Tibial nerve (tissue), 4 donors: ENCODE measurements around the gene B3GALT4. TPM values are rescaled to one million over a fixed set of nuclear protein-coding genes. Genes with fewer than 3 reads are reported as not detected.

Experiments
- DNase-seq, 2 donors: peaks; one replicate each; pipeline ENCODE4 v3.0.0-alpha.2; 2019; ENCODE audit warnings: low spot score in 2 of 2
- H3K27ac ChIP-seq, 4 donors: fragments of 200-600 bp; sonication (generic) in 3 of 4; one replicate each; pipeline ENCODE4 v1.5.1; 2017 to 2019; ENCODE audit warnings: mild to moderate bottlenecking in 1 of 4
- H3K27me3 ChIP-seq, 2 donors: fragments of 200-600 bp; sonication (generic) in 1 of 2; one replicate each; pipeline versions ENCODE4 v1.5.1 to v1.6.0; 2017 to 2019
- H3K36me3 ChIP-seq, 3 donors: fragments of 200-600 bp; sonication (generic); one replicate each; pipeline ENCODE4 v1.5.1; 2018 to 2019
- H3K4me1 ChIP-seq, 4 donors: fragments of 200-600 bp; sonication (generic) in 3 of 4; one replicate each; pipeline ENCODE4 v1.5.1; 2017 to 2019
- H3K4me3 ChIP-seq, 4 donors: fragments of 200-600 bp; sonication (generic) in 3 of 4; one replicate each; pipeline ENCODE4 v1.5.1; 2017 to 2019; ENCODE audit warnings: mild to moderate bottlenecking in 1 of 4, moderate library complexity in 1 of 4
- H3K9me3 ChIP-seq, 4 donors: fragments of 200-600 bp; sonication (generic) in 3 of 4; one replicate each; pipeline ENCODE4 v1.5.1; 2017 to 2019
- CTCF ChIP-seq, 5 experiments: fragments of 200-600 bp in 3 of 5; fragments of 450-650 bp in 2 of 5; sonication (generic) in 3 of 5; IDR thresholded peaks; one replicate each; pipeline ENCODE4 v1.5.1; 2016 to 2019; ENCODE audit warnings: antibody characterized with exemption in 5 of 5, mild to moderate bottlenecking in 3 of 5, moderate library complexity in 2 of 5
- EP300 ChIP-seq, 2 donors: sonication (generic); formaldehyde crosslinking; IDR thresholded peaks; one replicate each; pipeline ENCODE4 v1.6.1; 2017; ENCODE audit warnings: antibody characterized with exemption in 2 of 2, mild to moderate bottlenecking in 1 of 2
- POLR2A ChIP-seq, 2 donors: fragments of 450-650 bp; IDR thresholded peaks; one replicate each; pipeline ENCODE4 v1.6.1; 2017; ENCODE audit warnings: antibody characterized with exemption in 2 of 2, mild to moderate bottlenecking in 2 of 2, moderate library complexity in 2 of 2
- WGBS, 2 donors: methylation state at CpG; one replicate each; pipeline ENCODE4 v1.1.5; 2018; 5-methylcytosine and 5-hydroxymethylcytosine counted together
- total RNA-seq, 4 donors: library from RNA; depleted of rRNA; stranded (reverse); fragments of >200 nt; gene quantifications; one replicate each; pipeline ENCODE4 v1.1.0, GENCODE V29; 2016

B3GALT4 gene
- total RNA-seq, 4 donors from 2014 or later, result 7.5 to 30.4 (median 17.7) TPM

- WGBS, 2 donors, result 0 to 3% methylated on average over 9 to 11 of the region's 27 CpGs
- Histone ChIP-seq H3K4me1 (peaks cover 0 to 76% (median 46%) of the 10 kb centered on the region in 4 donors), H3K36me3 (peaks cover 0 to 37% (median 17%) of the 10 kb centered on the region in 3 donors), H3K9me3 (no peaks in the 10 kb centered on the region), H3K27me3 (no peaks in the 10 kb centered on the region), H3K27ac (peak overlapping the region; percentile 83 to 95 (median 90)), H3K4me3 (peak overlapping the region; percentile 36 to 63 (median 52))
- no peak for DNase-seq
- no peak for TF ChIP-seq POLR2A (IDR thresholded peaks at IDR 0.05)
- no peak for TF ChIP-seq EP300 (IDR thresholded peaks at IDR 0.05)
- no peak for TF ChIP-seq CTCF (IDR thresholded peaks at IDR 0.05)
Measured at GRCh38 chr6:33317419-33317668, 40.4 kb downstream of the B3GALT4 start.

DNA sequence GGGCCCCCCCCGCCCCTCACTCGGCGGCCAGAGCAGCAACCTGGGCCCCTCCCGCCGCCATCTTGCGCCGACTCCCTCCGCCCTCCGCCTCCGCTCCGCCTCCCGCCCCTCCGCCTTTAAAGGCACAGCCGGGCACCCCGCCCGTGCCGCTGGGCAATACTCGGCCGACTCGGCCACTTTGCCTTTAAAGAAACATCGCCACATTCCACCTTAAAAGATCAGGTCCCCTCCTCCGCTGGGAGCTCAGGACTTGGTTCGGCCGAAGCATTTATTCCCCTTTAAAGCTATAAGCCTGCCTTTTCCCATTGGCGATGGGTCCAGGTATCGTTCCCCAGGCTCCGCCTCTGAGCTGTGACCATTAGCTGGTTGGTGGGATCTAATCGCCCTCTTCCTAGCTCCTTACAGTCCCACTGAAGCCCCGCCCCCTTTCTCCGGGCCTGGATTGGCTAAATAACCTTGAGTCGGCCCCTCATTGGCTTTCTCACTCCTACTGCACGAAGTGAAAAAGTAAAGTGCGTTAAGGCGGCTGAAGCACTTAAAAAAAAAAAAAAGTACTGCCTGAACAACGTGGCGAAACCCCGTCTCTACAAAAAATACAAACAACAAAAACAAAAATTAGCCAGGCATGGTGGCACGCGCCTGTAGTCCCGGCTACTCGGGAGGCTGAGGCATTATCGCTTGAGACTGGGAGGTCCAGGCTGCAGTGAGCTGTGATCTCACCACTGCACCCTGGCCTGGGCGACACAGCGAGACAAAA, 40.9 kb downstream of the B3GALT4 start, which contains the start of gene ZBTB22:
Gene ZBTB22 (minus strand): TSS at position 76 of the 757 bp plus-strand sequence. CDS start 828 bp downstream, outside the sequence.
- Histone ChIP-seq H3K9me3 (no peaks in the 10 kb centered on the region), H3K27me3 (no peaks in the 10 kb centered on the region), H3K4me3 (peak within 1 kb of the TSS; percentile 36 to 63 (median 52)), H3K27ac (peak within 1 kb of the TSS; percentile 83 to 95 (median 90)), H3K36me3 (peaks cover 0 to 37% (median 17%) of the 10 kb centered on the region in 3 donors), H3K4me1 (peaks cover 0 to 71% (median 43%) of the 10 kb centered on the region in 4 donors)
- 2% methylated on average over 23 to 31 of the region's 44 CpGs for WGBS, 2 donors
- TF ChIP-seq CTCF (IDR thresholded peaks at IDR 0.05) (peak in 1 of 5 experiments; percentile 11), POLR2A (IDR thresholded peaks at IDR 0.05) (peak in 1 of 2 donors; percentile 41), EP300 (IDR thresholded peaks at IDR 0.05) (peak; percentile 44 to 93)
- DNase-seq, result peak; percentile 99

DNA sequence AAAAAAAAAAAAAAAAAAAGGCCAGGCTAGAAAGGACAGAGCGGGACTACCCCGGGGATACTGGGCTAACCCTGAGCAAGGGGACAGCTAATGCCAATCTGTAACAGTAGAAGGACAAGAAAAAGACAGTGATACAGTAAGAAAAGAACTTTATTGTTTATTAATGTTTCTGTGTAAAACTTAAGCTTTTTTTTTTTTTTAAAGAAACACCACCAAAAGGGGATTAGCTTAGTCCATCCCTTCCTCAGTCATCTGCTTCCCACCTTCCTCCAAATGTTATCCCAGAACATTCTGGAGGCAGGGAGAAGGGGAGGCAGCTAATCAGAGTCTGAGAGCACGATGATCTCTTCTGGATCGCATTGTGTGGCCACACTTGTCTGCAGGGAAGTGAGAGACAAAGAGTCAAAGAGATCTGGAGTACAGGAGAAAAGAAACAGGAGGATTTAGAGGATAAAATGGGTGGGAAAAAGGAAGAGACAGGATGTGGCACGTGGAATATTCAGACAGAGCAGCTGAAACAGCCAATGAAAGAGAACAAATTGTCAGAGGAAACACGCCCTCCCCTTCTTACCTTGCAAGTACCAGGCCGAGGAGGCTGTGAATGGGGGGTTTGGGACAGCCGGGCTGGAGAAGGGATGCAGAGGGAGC, 41.6 kb downstream of the B3GALT4 start:
- peaks cover 0 to 73% (median 44%) of the 10 kb centered on the region in 4 donors for H3K4me1 ChIP-seq
- no peak for DNase-seq
- WGBS, 2 donors, result 63 to 66% methylated on average over 8 of the region's 8 CpGs
- H3K36me3 ChIP-seq, result peaks cover 0 to 37% (median 17%) of the 10 kb centered on the region in 3 donors
- peak overlapping the region; percentile 83 to 95 (median 90) for H3K27ac ChIP-seq
- peak overlapping the region; percentile 36 to 63 (median 52) for H3K4me3 ChIP-seq
- H3K27me3 ChIP-seq, result no peaks in the 10 kb centered on the region
- TF ChIP-seq POLR2A (IDR thresholded peaks at IDR 0.05) (no peak), EP300 (IDR thresholded peaks at IDR 0.05) (no peak), CTCF (IDR thresholded peaks at IDR 0.05) (no peak)
- no peaks in the 10 kb centered on the region for H3K9me3 ChIP-seq

- peak overlapping the region in 3 of 4 donors; percentile 8 to 95 (median 66) for H3K27ac ChIP-seq
- H3K4me3 ChIP-seq, result no peak overlapping the region
- 84 to 89% methylated on average over 3 of the region's 3 CpGs for WGBS, 2 donors
- peaks cover 0 to 37% (median 17%) of the 10 kb centered on the region in 3 donors for H3K36me3 ChIP-seq
- no peak for DNase-seq
- TF ChIP-seq POLR2A (IDR thresholded peaks at IDR 0.05), result no peak
- TF ChIP-seq EP300 (IDR thresholded peaks at IDR 0.05), result no peak
- no peak for TF ChIP-seq CTCF (IDR thresholded peaks at IDR 0.05)
- H3K27me3 ChIP-seq, result no peaks in the 10 kb centered on the region
- H3K4me1 ChIP-seq, result peaks cover 0 to 75% (median 41%) of the 10 kb centered on the region in 4 donors
- no peaks in the 10 kb centered on the region for H3K9me3 ChIP-seq
Measured at GRCh38 chr6:33319939-33320314, 43.0 kb downstream of the B3GALT4 start.
